ENCODE data around the gene WNT10A.
A peak's percentile ranks its signal among the peaks of the same experiment; 100 is the strongest.
"Not testable (repeated sequence)": the region's sequence is repeated elsewhere in the genome, so short reads cannot be mapped to it uniquely, and the experiment has no call there.

The WNT10A gene

DNA sequence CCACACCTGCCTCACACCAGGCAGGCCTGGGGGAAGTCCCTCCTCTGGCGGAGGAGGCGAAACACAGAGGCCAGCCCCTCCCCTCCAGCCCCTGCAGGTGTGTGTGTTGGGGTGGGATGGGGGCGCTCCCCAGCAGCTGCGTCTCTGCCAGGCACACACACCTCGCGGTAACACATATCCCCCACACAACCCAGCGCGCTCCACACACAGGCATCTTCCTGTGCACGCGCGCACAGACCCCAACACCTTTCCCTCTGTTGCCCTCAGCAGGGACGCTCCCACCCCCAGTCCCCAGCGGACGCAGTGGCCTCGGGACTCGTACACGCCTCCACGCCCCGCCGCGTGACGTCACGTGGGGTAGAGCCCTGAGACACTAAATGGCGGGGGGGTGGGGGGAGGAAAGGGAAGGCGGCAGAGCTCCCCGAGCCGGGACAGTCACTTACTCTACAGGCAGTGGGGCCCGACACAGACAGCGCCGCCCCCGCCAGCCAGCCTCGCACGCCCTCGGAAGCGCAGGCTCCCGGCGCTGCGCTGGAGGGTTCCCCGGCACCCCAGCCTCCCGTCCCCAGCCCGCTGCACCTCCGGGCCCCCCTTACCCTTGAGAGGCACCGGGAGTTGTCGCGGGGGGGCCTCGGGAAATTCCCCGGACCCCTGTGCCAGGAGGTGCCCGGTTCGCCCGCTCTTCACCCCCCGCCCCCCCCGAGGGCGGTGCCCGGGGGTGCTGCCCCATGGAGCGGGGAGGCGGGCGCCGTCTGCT lies at the start of gene WNT10A:
TSS of gene WNT10A (plus strand) at position 751 of the 757 bp plus-strand sequence. CDS start 144 bp downstream, outside the sequence.
- DNase-seq (ENCODE audit: low read depth in 2 of 2): peak; percentile 49

DNA sequence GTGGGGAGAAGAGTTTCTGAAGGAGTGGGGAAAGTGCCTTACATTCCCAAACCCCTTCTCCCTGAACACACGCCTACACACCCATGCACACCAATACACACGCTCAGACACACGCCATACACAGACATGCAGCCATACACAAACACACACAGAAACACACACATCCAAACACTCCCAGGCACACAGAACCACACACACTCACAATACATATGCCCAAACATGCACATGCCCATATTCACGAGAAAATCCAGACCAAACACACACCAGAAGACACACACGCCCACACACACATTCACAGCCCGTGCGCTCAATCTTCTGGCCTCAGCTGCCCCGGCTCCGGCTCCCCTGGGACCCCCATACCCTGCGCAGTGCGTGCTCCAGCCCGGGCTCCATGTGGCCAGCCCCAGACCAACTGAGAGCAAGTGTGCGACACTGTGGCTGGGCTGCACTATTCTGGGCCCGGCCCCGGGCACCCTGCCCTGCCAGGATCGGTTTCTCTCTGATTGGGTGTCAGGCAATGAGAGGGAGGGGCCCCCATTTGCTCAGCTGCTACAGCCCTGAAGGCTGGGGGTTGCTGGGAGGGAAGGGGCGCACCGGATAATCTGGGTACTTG lies 49.2 kb upstream of the WNT10A start, which contains the start of gene PRKAG3:
TSS of gene PRKAG3 (minus strand) at position 426 of the 613 bp plus-strand sequence.
- no peak for DNase-seq (ENCODE audit: low read depth in 2 of 2)

DNA sequence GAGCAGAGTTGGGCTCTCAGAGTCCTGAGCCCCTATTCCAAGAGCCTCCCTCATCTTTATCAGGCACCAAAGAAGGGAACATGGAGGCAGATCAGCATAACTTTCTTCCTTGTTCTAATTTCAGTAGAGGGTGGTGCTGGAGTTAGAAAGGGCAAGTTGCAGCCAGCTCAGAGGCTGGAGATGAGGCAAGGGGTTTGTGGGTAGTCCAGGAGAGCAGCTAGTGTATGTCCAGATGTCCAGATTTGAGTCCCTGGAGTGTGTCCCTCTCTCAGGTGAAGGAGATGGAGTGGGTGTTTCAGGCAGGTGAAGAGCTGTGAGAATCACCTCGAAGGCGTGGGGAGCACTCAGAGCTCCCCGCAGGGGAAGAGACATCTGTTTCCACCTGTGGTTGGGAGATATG lies 48.6 kb upstream of the WNT10A start:
- no peak for DNase-seq (ENCODE audit: low read depth in 2 of 2)

DNA sequence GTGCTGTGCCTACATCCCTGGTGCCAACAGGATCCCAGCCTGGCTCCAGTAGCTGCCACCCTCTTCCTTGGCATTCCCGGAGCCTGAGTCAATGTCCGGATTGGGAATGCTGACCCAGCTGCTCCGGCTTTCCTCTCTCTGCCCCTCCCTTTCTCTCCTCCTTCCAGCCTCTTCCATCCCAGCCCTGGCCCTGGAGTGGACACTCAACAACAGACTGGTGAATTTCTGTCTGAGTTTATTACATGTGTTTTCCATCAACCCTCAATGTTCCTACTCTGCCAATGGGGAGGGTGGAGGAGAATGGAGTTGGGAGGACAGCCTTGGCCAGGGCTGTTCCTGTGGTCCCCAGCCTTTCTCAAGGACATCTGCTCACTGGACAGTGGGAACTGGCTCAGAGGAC lies 48.1 kb upstream of the WNT10A start:
- DNase-seq (ENCODE audit: low read depth in 2 of 2): no peak

DNA sequence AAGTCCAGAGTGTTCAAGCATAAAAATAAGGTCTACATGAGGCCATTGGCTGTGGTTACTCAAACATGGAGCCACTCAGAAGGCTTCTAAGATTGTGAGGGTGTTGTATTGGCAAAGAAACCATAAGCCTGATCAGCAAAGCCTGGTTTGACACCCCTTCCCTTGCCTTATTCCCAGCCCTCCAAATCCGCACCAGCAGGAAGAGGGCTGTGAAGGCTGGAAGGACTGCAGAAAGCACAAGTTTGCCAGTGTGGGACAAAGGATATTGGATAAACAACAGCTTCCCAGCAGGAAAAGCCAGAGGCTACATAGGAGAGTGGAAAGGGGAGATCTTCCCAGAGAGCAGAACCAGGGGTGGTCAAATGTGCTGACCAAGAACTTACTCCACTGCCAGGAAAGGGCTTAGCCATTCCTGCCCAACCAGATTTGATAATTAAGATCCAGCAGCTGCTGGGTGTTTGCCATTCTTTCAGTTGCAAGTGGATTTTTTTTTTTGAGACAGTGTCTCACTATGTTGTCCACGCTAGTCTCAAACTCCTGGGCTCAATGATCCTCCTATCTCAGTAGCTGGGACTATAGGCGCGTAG lies 47.5 kb upstream of the WNT10A start:
- DNase-seq (ENCODE audit: low read depth in 2 of 2): no peak

DNA sequence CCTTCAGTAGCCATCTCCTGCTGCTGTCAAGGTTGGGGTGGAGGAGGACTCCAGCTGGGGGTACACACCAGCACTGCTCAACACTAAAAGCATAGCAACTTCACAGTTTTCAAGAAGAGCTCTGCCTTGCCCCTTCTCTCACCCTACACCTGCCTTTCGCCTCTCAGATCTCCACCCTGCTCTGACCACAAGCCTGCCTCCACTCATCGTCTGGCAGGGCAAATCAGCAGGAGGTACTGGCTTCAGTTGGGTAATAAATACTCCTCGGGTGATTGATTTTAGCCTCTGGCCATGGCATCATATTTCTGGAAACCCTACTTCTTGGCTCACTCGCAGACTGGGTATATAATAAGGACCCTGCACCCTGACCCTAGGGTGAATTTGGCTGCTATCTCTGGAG lies 46.0 kb upstream of the WNT10A start:
- DNase-seq (ENCODE audit: low read depth in 2 of 2): no peak

DNA sequence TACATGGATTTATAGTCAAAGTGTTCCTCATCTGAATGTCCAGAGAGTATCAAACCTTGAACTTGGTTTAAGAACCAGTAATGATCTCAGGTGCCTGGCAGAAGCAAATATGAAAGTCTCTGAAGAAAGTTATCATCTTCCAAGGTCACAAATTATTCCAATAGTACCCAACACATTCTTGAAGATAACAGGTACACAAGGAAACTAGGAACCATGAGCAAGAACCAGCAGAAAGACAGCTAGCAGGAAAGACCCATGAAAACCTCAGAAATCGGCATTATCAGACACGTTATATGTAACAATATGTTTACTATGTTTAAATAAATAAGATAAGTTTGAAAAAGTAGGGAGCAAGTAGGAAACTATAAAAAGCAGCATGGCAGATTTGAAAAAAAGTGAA lies 43.2 kb upstream of the WNT10A start:
- no peak for DNase-seq (ENCODE audit: low read depth in 2 of 2)

DNA sequence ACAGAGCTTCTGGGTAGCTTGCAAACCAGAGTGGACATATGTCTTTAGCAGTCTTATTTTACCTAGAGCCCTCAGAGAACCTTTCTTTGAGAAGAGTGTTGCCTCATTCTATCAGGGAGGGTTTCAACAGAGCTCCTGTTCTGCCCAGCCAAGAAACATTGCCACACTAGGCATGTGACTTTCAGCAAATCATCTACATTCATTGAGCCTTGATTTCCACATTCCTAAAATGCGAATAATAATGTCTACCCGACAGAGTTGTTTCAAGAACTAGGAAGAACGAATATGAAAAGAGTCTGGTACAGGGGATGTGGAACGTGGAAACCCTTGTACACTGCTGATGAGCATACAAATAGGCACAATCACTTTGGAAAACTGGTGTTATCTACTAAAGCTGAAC lies 41.2 kb upstream of the WNT10A start:
- no peak for DNase-seq (ENCODE audit: low read depth in 2 of 2)

DNA sequence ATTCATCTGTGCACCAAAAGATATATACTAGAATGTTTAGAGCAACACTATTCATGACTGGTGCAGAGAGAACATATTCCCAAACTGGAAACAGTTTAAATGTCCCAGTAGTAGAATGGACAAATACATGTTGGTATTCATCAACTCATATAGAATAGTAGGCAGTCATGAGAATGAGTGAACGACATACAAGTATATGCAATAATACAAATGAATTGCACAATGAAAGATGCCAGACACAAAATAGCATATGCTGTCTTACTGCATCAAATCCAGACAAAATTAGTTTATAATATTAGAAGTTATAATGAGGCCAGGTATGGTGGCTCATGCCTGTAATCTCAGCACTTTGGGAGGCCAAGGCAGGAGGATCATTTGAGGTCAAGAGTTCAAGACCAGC lies 40.8 kb upstream of the WNT10A start:
- DNase-seq (ENCODE audit: low read depth in 2 of 2): no peak

DNA sequence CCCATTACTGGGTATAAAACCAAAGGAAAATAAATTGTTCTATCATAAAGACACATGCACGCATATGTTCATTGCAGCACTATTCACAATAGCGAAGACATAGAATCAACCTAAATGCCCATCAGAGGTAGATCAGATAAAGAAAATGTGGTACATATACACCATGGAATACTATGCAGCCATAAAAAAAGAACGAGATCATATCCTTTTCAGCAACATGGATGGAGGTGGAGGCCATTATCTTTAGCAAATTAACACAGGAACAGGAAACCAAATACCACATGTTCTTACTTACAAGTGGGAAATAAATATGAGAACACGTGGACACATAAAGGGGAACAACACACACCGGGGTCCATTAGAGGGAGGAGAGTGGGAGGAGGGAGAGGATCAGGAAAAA lies 36.3 kb upstream of the WNT10A start:
- DNase-seq (ENCODE audit: low read depth in 2 of 2): not testable (repeated sequence)

DNA sequence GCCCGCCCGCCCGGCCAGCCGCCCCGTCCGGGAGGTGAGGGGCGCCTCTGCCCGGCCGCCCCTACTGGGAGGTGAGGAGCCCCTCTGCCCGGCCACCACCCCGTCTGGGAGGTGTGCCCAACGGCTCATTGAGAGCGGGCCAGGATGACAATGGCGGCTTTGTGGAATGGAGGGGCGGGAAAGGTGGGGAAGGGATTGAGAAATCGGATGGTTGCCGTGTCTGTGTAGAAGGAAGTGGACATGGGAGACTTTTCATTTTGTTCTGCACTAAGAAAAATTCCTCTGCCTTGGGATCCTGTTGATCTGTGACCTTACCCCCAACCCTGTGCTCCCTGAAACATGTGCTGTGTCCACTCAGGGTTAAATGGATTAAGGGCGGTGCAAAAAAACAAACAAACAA lies 33.7 kb upstream of the WNT10A start:
- DNase-seq (ENCODE audit: low read depth in 2 of 2): not testable (repeated sequence)

DNA sequence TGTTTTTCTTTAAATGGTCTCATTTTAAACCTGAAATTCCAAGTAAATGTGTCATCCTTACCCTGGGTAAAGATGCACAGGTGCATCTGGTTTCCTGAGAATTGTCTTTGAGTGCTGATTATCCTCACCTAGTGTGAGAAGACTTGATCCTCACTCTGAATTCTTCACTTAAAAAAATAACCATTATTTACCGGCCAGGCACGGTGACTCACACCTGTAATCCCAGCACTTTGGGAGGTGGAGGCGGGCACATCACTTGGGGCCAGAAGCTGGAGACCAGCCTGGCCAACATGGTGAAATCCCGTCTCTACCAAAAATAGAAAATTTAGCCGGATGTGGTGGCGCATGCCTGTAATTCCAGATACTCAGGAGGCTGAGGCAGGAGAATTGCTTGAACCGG lies 30.9 kb upstream of the WNT10A start:
- no peak for DNase-seq (ENCODE audit: low read depth in 2 of 2)

DNA sequence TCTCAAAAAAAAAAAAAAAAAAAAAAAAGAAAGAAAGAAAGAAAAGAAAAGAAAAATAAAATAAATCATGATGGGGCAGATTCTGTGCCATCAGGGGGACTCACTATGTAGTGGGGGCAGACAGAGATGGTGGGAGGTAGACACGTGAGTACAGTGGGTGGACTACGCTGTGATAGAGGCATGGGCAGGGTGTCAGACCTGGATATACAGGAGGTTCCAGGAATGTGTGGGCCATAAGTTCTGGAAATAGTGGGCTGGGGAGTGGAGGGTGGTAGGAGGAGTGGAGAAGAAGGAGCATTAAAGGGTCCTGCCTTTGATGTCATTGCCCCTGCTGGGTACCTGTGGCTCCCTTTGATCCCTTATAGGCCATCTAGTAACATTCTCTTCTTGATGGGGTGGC lies 29.9 kb upstream of the WNT10A start:
- DNase-seq (ENCODE audit: low read depth in 2 of 2): no peak

DNA sequence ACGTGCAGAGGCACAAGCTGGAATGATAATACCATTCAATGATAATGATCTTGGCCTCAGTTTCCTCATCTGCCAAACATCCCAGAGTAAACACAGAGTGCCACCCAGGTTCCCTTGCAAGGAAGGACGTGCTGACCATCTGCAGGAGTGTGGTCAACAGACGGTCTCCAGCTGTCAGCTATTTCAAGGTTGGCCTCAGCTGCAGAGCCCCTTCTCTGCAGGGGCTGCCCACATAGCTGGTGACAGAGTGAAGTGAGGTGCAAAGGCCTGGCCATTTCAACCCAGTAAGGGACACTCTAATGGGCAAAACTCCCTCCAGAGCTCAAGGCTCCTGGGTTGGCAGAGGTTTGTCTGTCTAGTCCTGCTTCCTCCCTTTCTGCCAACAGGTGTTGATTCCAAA lies 29.4 kb upstream of the WNT10A start:
- DNase-seq (ENCODE audit: low read depth in 2 of 2): no peak

DNA sequence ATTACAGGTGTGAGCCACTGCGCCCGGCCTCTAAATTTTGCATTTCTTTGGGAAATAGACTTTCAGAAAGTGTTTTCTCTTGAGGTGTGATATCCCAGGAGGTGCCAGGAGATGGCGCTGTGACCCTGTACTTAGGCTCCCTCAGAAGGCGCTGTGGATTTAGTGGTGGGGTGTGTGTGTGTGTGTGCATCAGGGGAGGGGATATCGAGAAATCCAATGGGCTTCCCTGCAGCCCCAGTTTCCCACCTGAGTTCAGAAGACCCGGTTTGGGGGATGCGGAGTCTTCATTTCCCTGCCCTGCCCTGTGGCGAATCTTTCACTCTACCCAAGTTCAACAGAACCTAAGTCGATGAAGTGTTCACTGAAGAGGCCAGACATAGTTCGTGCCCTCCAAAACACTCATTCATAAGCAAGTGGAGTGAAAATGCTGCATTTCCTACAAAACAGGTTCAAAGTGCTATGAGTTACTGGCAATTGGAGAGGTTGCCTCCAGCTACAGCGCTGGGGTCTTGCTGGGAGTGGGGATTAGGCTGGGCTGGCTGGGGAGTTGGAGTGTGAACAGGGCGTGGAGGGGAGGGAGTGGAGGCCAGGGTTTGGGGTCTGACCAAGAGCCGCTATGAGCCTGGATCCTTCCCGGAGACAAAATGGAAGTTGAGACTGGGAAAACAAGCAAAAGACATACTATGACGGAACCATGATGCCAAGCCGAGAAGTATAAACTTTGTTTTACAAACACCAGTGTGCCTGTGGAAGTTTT lies 27.6 kb upstream of the WNT10A start:
- DNase-seq (ENCODE audit: low read depth in 2 of 2): peak; percentile 54 to 68

DNA sequence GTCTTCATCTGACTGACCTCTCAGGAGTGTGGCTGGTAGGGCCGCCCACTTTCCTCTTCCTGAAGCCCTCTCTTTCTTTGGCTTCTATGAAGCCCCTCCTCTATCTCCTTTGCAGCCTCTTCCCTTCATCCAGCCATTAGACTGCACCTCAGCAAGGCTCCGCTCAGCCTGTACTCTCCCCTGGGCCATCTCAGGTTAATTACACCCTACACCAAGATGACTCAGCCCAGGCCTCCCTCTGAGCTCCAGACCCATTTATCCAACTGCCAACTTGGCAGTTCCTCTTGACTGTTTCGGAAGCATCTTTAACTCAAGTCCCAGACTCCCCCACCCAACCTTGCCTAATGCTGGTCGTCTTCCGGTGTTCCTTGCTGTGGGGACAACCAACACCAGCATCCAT lies 26.9 kb upstream of the WNT10A start:
- no peak for DNase-seq (ENCODE audit: low read depth in 2 of 2)

DNA sequence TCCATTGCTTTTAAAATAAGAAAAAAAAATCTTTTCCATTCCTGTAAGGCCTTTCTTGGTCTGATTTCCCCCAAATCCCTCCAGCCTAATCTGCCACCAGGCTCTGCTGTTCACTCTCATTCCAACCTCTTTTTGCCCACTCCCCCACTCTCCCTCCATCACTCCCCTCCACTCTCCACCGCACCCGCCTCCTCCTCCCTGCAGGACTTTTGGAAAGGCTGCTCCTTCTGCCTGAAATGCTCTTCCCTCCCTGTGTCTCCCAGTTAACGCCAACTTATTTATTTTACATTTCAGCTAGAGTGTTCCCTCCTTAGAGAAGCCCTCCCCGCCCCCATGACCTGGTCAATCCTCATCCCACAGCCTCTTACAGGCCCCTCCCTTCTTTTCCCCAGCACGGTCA lies 25.8 kb upstream of the WNT10A start:
- DNase-seq (ENCODE audit: low read depth in 2 of 2): no peak

DNA sequence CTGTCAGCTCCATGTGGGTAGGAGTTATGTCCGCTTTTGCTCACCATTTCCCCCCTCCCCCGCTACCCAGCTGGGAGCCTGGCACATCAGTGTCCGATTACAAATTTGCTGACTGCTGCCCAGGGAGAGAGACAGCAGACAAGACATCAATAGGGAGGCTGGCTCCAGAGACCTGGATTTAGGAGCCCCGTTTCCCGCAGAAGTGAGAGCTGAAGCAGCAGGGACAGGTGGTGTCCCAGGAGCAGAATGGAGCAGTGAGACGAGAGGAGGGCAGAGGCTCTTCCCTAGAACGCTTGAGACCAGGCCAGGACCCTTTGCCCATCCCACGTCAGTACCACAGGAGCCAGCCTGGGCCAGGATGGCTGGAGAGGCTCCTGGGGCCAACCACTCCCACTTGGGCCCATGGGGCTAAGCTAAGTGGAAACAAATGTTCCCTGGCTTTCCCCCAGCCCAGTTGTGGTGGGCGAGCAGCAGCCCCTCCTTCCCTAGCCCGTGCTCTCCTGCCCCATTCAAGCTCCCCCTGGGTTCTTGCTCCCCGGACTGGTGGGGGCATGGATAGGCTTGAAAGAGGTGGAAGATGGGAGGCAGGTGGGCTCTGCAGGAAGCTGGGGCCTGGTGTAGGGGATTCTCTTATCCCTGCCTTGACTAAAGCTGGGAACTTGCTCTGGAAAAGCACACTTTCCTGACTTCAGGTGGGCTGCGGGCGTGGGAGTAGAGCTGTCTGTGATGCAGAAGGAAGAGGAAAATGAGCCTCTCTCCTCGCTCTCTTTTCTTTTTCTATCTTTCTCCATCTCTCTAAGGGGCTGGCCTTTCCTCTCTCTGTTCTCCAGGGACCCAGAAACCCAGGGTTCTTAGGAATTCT lies 25.1 kb upstream of the WNT10A start:
- no peak for DNase-seq (ENCODE audit: low read depth in 2 of 2)

DNA sequence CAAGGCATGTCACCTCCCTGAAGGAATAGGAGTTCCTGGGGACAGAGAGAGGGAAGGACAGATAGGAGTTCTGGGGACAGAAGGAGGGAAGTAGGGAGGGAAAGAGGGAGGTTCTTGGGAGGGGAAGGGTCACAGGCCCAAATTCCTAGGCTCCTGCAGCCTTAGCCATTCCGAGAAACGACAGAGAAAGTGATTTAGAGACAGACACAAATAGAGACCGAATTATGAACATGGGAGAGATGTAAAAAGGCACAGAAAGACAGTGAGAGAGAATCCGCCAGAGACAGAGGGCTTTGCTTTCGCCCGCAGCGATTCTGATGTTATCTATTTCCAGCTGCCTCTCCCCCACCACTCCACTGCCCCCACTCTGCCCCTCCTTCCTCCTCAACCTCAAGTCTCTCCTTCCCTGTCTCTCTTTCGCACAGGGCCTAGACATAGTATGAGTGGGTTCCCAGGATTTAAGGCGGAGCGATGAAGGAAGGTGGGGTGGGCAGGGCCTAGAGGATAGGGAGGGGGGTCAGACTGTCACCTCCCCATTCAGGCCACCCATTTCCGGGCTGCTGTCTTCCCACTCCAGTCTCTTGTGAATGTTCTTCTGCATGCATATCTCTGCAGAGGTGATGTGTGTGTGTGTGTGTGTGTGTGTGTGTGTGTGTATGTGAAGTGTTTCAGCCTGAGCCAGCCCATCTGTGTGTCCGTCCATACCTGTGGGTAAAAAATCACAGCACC lies 24.3 kb upstream of the WNT10A start:
- DNase-seq (ENCODE audit: low read depth in 2 of 2): no peak

DNA sequence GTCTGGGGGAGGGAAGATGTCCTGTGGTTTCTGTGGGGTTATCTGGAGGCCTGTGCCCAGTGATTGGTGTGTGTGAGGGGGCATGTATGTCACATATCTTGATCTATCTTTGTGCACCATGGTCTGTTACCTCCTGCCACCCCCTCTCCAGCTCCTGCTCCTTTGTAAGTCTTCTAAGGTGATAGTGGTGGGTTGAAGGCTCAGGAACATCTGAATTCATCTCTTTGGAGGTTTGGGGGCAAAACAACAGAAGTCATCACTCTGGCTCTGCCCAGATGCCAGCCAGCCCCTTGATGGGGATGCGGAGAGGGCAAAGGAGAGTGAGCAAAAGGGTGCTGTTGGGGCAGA lies 23.8 kb upstream of the WNT10A start:
- DNase-seq (ENCODE audit: low read depth in 2 of 2): no peak

Data from activated CD4-positive, alpha-beta T cell treated with anti-CD3 and anti-CD28 coated beads for 24 hours (primary cell).